Measurements from ENCODE around the gene BRAT1.
"Not testable (repeated sequence)": the region's sequence is repeated elsewhere in the genome, so short reads cannot be mapped to it uniquely, and the experiment has no call there.

The BRAT1 gene

DNA sequence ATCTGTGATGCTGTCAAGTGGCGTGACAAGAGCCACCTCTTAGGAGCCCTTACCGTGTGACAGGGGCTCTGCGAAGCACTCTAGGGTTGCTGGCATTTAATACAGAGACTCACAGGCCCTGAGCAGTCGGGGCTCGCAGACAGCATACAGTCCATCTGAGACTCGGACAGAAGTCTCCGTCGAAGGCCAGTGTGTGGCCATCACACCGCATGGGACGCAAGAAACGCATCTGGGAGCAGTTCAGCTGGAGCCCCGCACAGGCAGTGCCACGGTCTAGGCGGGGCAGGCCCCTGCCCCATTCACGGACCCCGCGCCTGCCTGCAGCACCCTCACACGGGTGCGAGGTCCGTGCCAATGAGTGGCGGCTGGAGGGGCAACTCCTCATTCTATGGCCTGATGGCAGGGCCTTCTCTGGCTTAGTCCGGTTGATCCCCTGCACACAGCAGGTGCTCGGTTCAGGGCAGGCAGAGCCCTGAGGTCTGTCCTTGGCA lies 37.1 kb upstream of the BRAT1 start:
- Histone ChIP-seq H3K4me3 (no peak overlapping the region), H3K27ac (no peak overlapping the region)
- no peak for DNase-seq (ENCODE audit: low spot score)
- TF ChIP-seq, protein P1, sequence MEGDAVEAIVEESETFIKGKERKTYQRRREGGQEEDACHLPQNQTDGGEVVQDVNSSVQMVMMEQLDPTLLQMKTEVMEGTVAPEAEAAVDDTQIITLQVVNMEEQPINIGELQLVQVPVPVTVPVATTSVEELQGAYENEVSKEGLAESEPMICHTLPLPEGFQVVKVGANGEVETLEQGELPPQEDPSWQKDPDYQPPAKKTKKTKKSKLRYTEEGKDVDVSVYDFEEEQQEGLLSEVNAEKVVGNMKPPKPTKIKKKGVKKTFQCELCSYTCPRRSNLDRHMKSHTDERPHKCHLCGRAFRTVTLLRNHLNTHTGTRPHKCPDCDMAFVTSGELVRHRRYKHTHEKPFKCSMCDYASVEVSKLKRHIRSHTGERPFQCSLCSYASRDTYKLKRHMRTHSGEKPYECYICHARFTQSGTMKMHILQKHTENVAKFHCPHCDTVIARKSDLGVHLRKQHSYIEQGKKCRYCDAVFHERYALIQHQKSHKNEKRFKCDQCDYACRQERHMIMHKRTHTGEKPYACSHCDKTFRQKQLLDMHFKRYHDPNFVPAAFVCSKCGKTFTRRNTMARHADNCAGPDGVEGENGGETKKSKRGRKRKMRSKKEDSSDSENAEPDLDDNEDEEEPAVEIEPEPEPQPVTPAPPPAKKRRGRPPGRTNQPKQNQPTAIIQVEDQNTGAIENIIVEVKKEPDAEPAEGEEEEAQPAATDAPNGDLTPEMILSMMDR (IDR thresholded peaks at IDR 0.05) = no peak

DNA sequence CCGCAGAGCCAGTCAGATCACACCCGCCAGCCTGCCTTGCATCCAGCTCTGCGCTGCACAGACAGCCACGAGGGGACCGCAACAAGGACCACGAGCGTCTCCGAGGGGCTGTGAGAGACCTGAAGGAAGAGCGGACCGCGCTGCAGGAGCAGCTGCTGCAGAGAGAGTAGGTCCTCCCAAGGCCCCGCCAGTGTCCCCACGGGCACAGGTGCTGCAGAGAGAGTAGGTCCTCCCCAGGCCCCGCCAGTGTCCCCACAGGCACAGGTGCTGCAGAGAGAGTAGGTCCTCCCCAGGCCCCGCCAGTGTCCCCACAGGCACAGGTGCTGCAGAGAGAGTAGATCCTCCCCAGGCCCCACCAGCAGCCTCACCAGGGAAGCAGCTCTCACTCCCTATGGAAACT lies 34.6 kb upstream of the BRAT1 start:
- DNase-seq (ENCODE audit: low spot score); H3K4me3 ChIP-seq; H3K27ac ChIP-seq: not testable (repeated sequence)

DNA sequence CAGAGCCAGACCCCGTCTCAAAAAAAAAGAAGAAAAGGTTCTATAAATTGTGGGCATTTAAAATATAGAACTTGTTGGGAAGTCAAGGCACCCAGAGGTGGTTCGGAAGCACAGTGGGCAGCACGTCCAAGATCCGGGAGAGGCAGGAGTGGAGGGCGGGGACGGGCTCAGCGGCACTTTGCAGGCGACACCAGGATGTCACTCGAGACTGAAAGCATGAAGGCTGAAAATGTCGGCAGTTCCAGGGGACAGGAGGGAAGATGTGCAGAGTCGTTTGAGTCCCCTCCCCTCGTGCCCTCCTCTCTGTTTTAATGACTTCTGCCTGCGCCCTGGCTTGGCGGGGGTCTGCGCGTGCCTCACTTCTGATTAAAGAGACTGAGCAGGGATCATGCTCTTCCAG lies 34.0 kb upstream of the BRAT1 start:
- TF ChIP-seq, protein P1 (IDR thresholded peaks at IDR 0.05) = no peak
- no peak overlapping the region for H3K4me3 ChIP-seq
- no peak overlapping the region for H3K27ac ChIP-seq
- DNase-seq (ENCODE audit: low spot score) = no peak

DNA sequence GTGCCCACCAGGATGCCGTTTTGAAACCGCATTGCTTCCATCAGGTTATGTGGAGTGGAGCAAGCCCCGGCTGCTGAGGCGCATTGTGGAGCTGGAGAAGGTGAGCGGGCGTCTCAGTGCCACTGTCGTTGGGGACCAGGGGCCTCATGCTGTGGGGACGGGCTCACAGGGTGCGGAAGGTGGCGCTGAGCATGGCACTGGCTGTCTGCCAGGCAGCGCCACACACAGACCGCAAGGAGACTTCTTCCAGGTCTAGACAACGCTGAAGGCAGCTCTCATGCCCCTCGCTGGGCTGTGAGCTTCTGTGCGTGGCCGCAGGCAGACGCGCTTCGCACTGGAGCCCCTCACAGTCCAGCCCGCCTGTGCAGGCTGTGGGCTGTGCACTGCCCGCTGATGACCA lies 32.5 kb upstream of the BRAT1 start:
- Histone ChIP-seq H3K27ac (no peak overlapping the region), H3K4me3 (no peak overlapping the region)
- DNase-seq (ENCODE audit: low spot score) = no peak
- TF ChIP-seq, protein P1 (IDR thresholded peaks at IDR 0.05) = no peak

DNA sequence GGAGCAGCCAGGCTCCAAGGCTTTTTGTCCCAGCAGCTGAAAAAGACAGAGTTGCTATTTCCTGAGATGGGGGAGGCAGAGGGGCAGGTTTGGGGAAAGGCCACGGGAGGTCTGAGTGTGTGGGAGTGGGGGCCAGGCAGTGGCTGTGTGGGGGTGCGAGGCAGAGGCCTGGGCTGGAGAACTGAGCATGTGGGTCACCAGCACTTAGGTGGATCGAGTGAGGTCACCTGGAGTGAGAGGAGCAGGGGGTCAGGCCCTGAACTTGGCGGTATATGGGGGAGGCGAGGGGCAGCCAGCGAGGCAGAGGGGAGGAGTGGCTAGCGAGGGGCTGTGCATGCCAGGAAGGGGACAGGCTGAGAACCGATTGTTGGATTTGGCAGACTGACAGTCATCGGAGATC lies 31.8 kb upstream of the BRAT1 start:
- Histone ChIP-seq H3K4me3 (no peak overlapping the region), H3K27ac (no peak overlapping the region)
- no peak for DNase-seq (ENCODE audit: low spot score)
- TF ChIP-seq, protein P1 (IDR thresholded peaks at IDR 0.05) = no peak

DNA sequence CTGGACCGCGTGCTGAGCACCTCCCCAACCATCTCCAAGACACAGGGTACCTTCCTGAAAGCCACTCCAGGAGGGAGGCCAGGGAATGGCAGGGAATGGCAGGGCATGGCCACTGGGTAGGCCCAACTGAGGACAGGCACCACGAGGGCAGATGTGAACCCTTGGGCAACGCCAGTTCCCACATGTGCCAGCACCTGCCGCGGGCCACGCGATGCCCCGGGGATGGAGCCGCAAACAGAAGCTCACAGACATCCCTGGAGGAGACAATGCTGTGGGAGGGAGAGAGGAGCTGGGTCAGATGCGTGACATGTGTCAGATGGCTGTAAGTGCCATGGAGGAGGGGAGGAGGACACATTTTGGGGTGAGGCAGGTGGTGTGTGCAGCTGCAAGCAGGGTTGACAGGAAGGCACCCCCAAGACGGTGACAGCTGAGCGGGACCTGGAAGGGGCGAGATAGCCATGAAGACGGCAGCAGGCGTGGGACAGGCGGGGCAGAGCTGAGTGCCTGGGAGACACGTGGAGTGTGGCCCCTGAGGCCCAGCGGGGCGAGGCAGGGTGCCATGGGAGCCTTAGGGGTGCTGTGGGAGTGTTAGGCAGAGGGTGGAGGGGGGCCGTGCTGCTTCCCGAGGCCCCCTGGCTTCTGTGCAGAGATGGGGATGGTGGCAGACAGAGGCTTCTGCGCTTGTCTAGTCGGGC lies 31.1 kb upstream of the BRAT1 start:
- H3K4me3 ChIP-seq = no peak overlapping the region
- no peak overlapping the region for H3K27ac ChIP-seq
- DNase-seq (ENCODE audit: low spot score) = no peak
- TF ChIP-seq, protein P1 (IDR thresholded peaks at IDR 0.05) = no peak

DNA sequence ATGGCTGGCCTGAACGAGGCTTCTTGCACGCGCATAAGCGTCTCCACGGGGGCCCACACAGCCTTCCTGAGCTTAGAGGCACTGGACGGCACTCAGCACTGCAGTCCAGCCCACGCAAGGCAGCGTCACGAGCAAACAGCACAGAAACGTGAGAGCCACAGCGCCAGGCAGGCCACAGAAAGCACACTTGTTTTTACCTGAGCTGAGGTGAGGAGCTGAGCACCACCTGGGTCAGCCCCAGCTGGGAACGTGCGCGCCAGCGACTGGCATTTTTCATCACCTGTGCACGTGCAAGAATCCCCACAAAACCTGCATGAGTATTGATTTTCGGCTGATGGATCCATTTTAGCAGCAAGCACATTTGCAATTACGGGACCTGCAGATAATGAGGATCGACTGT lies 30.1 kb upstream of the BRAT1 start:
- TF ChIP-seq, protein P1 (IDR thresholded peaks at IDR 0.05) = no peak
- Histone ChIP-seq H3K4me3 (no peak overlapping the region), H3K27ac (no peak overlapping the region)
- no peak for DNase-seq (ENCODE audit: low spot score)

Measured in coronary artery (tissue), 2 donors.